Measurements from ENCODE around the gene PRLH. TPM values are rescaled to one million over a fixed set of nuclear protein-coding genes. Genes with fewer than 3 reads are reported as not detected.

The PRLH gene
- total RNA-seq, 1 donor from 2014 or later: not detected

- peaks cover 5% of the 10 kb centered on the region for H3K27me3 Mint-ChIP-seq
Observed at GRCh38 chr2:237546040-237546875, 20.1 kb upstream of the PRLH start.

DNA sequence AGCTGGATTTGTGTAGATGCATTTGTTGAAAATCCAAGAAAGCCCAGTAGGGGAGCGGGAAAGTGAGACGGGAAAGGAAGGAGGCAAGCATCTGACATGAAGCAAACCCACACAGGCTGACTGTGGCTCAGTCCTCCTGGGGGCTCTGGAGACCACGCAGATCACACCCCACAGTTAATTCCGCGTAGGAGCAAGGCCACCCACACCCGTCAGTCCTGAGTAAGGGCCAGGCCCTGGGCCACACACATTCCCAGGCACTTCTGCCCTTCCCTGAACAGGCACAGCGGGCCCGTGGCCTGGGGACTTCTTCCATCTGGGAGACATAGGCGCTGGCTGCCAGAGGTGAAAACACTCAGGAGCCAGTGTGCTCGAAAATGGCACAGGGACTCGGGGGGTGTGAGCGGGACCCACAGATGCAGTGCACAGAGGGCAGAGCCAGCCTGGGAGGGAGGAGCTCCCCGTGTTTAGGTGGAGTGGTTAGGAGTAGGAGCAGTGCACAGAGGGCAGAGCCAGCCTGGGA, 19.4 kb upstream of the PRLH start:
- no peak overlapping the region for H3K4me3 Mint-ChIP-seq (ENCODE audit: low read depth)
- peaks cover 5% of the 10 kb centered on the region for H3K27me3 Mint-ChIP-seq
- no peaks in the 10 kb centered on the region for H3K9me3 Mint-ChIP-seq (ENCODE audit: low read depth)

More at GRCh38 chr2:237546040-237546875, 20.1 kb upstream of the PRLH start:
- Mint-ChIP-seq H3K4me3 (ENCODE audit: low read depth) (no peak overlapping the region), H3K9me3 (ENCODE audit: low read depth) (no peaks in the 10 kb centered on the region), H3K27ac (peak overlapping the region; percentile 41), H3K36me3 (ENCODE audit: insufficient read depth) (no peaks in the 10 kb centered on the region), H3K4me1 (ENCODE audit: low read depth) (peaks cover 8% of the 10 kb centered on the region)
- TF ChIP-seq, protein P1, sequence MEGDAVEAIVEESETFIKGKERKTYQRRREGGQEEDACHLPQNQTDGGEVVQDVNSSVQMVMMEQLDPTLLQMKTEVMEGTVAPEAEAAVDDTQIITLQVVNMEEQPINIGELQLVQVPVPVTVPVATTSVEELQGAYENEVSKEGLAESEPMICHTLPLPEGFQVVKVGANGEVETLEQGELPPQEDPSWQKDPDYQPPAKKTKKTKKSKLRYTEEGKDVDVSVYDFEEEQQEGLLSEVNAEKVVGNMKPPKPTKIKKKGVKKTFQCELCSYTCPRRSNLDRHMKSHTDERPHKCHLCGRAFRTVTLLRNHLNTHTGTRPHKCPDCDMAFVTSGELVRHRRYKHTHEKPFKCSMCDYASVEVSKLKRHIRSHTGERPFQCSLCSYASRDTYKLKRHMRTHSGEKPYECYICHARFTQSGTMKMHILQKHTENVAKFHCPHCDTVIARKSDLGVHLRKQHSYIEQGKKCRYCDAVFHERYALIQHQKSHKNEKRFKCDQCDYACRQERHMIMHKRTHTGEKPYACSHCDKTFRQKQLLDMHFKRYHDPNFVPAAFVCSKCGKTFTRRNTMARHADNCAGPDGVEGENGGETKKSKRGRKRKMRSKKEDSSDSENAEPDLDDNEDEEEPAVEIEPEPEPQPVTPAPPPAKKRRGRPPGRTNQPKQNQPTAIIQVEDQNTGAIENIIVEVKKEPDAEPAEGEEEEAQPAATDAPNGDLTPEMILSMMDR (IDR thresholded peaks at IDR 0.05; ENCODE audit: unreplicated experiment): no peak
- no peak for DNase-seq (ENCODE audit: low spot score, unreplicated experiment)

DNA sequence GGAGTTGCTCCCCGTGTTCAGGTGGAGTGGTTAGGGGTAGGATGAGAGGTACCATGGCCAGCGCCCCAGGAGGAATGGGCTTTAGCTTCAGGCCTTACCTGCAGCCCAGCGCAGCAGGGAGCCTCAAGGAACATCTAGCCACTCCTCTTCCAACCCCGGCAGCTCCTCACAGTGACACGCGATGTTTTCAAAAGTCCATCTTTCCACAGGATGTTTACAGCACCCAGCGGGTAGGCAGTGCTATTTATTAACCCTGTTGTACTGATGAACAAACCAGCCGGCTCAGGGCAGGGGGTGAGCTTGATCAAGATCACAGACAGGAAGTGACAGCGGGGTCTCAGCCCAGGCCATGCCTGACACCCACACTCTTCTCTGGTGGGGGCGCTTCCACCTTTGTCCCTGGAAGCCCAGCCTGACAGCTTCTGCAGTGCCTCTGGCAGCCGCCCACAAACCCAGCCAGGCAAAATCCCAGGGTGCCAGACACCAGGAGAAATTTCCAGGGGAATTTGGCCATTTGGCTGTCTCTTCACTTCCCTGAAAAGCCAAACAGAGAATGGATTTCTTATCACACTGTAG, 18.4 kb upstream of the PRLH start:
- no peaks in the 10 kb centered on the region for H3K36me3 Mint-ChIP-seq (ENCODE audit: insufficient read depth)
- no peak overlapping the region for H3K27ac Mint-ChIP-seq
- peaks cover 4% of the 10 kb centered on the region for H3K4me1 Mint-ChIP-seq (ENCODE audit: low read depth)
- H3K9me3 Mint-ChIP-seq (ENCODE audit: low read depth): no peaks in the 10 kb centered on the region
- no peak overlapping the region for H3K4me3 Mint-ChIP-seq (ENCODE audit: low read depth)
- TF ChIP-seq, protein P1 (IDR thresholded peaks at IDR 0.05; ENCODE audit: unreplicated experiment): no peak
- peaks cover 5% of the 10 kb centered on the region for H3K27me3 Mint-ChIP-seq
- DNase-seq (ENCODE audit: low spot score, unreplicated experiment): no peak

More for the DNA sequence above, 19.4 kb upstream of the PRLH start:
- Mint-ChIP-seq H3K4me1 (ENCODE audit: low read depth) (peaks cover 4% of the 10 kb centered on the region), H3K27ac (peak overlapping the region; percentile 41), H3K36me3 (ENCODE audit: insufficient read depth) (no peaks in the 10 kb centered on the region)
- no peak for DNase-seq (ENCODE audit: low spot score, unreplicated experiment)
- TF ChIP-seq, protein P1 (IDR thresholded peaks at IDR 0.05; ENCODE audit: unreplicated experiment): no peak

DNA sequence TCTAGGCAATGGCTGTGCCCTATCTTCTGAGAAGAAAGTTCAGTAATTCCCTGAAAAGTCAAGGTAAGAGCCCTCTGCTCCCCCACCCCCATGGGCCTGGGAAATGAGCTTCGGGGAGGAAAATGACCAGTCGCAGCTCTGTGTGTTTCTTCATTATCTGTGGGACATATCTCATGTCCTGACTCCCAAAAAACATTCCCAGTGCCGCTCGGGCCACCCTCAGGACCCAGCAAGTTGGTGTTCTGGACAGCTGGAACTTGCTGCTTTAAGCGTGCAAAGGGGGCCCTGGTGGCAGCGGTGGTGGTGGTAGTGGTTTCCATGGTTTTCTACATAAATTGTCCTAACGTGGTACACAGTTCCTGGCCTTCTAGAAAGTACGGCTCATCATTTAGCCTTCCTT, 17.2 kb upstream of the PRLH start:
- H3K27ac Mint-ChIP-seq: no peak overlapping the region
- no peaks in the 10 kb centered on the region for H3K36me3 Mint-ChIP-seq (ENCODE audit: insufficient read depth)
- H3K9me3 Mint-ChIP-seq (ENCODE audit: low read depth): peaks cover 3% of the 10 kb centered on the region
- TF ChIP-seq, protein P1 (IDR thresholded peaks at IDR 0.05; ENCODE audit: unreplicated experiment): no peak
- peaks cover 4% of the 10 kb centered on the region for H3K4me1 Mint-ChIP-seq (ENCODE audit: low read depth)
- DNase-seq (ENCODE audit: low spot score, unreplicated experiment): no peak
- H3K4me3 Mint-ChIP-seq (ENCODE audit: low read depth): no peak overlapping the region
- peaks cover 9% of the 10 kb centered on the region for H3K27me3 Mint-ChIP-seq

GRCh38 chr2:237549643-237550415, 16.5 kb upstream of the PRLH start:
- Mint-ChIP-seq H3K27ac (no peak overlapping the region), H3K27me3 (peaks cover 9% of the 10 kb centered on the region), H3K9me3 (ENCODE audit: low read depth) (peaks cover 3% of the 10 kb centered on the region), H3K36me3 (ENCODE audit: insufficient read depth) (no peaks in the 10 kb centered on the region), H3K4me1 (ENCODE audit: low read depth) (peaks cover 4% of the 10 kb centered on the region), H3K4me3 (ENCODE audit: low read depth) (no peak overlapping the region)
- no peak for DNase-seq (ENCODE audit: low spot score, unreplicated experiment)
- TF ChIP-seq, protein P1 (IDR thresholded peaks at IDR 0.05; ENCODE audit: unreplicated experiment): no peak
